ENCODE measurements around the gene KLHL7.
"Not testable (repeated sequence)": the region's sequence is repeated elsewhere in the genome, so short reads cannot be mapped to it uniquely, and the experiment has no call there.

Gene KLHL7

GRCh38 chr7:23220690-23221305 lies 115.2 kb downstream of the KLHL7 start:
- no peak for DNase-seq

GRCh38 chr7:23222439-23223030 lies 117.0 kb downstream of the KLHL7 start:
- no peak for DNase-seq

- DNase-seq, result not testable (repeated sequence)
Measured at GRCh38 chr7:23224364-23224763, 118.8 kb downstream of the KLHL7 start.

- DNase-seq, result no peak
Measured at GRCh38 chr7:23226844-23227450, 121.4 kb downstream of the KLHL7 start.

All from DMS153 (cell line).